Heart right ventricle (tissue), 16 donors: ENCODE measurements around the gene SULF2. TPM values are rescaled to one million over a fixed set of nuclear protein-coding genes. Genes with fewer than 3 reads are reported as not detected.

Experiments used
- ATAC-seq, 8 donors: fragments of 200-7000 bp; cut with Tn5 transposase; one replicate each; pipeline ENCODE4 v1.9.1; 2020; ENCODE audit warnings: mild to moderate bottlenecking in 8 of 8, moderate library complexity in 8 of 8, moderate number of reproducible peaks in 1 of 8
- DNase-seq, 2 donors: peaks; one replicate each; pipeline ENCODE4 v3.0.0-alpha.2; 2020
- H3K27ac ChIP-seq, 10 donors: fragments of 200-600 bp; sonication (generic) in 2 of 10; one replicate each; pipeline versions ENCODE4 v1.5.0 to v1.8.0; 2020 to 2022; ENCODE audit warnings: mild to moderate bottlenecking in 3 of 10
- H3K27me3 ChIP-seq, 7 donors: fragments of 200-600 bp; one replicate each; pipeline ENCODE4 v1.8.0; 2021 to 2022; ENCODE audit warnings: mild to moderate bottlenecking in 2 of 7
- H3K36me3 ChIP-seq, 9 donors: fragments of 200-600 bp; sonication (generic) in 1 of 9; one replicate each; pipeline versions ENCODE4 v1.5.0 to v1.8.0; 2020 to 2022; ENCODE audit warnings: mild to moderate bottlenecking in 2 of 9
- H3K4me1 ChIP-seq, 9 donors: fragments of 200-600 bp; sonication (generic) in 1 of 9; one replicate each; pipeline versions ENCODE4 v1.5.0 to v1.8.0; 2020 to 2022; ENCODE audit warnings: mild to moderate bottlenecking in 4 of 9
- H3K4me3 ChIP-seq, 10 donors: fragments of 200-600 bp; sonication (generic) in 2 of 10; one replicate each; pipeline versions ENCODE4 v1.5.0 to v1.8.0; 2020 to 2022; ENCODE audit warnings: mild to moderate bottlenecking in 7 of 10, moderate library complexity in 2 of 10
- H3K9me3 ChIP-seq, 11 donors: fragments of 200-600 bp in 10 of 11; sonication (generic) in 2 of 11; one replicate each; pipeline versions ENCODE4 v1.5.0 to v1.8.0; 2013 to 2022; ENCODE audit warnings: mild to moderate bottlenecking in 2 of 11, control low read depth in 1 of 11, moderate library complexity in 1 of 11
- CTCF ChIP-seq, 9 donors: fragments of 200-600 bp; sonication (generic) in 2 of 9; IDR thresholded peaks; one replicate each; pipeline versions ENCODE4 v1.5.0 to v1.8.0; 2021 to 2022; ENCODE audit warnings: antibody characterized with exemption in 9 of 9, mild to moderate bottlenecking in 5 of 9, moderate library complexity in 1 of 9
- WGBS, 2 donors: extraction: QIAGEN DNeasy Blood & Tissue Kit; methylation state at CpG; one replicate each; pipeline ENCODE4 v1.1.7; 2013; ENCODE audit warnings: inconsistent platforms in 1 of 2; 5-methylcytosine and 5-hydroxymethylcytosine counted together
- intact Hi-C, 10 donors: fragments of 100-400 bp; cut with DNase I; formaldehyde crosslinking; loops; one replicate each; pipeline versions ENCODE4 v1.11.1 to v1.14.2; 2022
- polyA plus RNA-seq, 2 donors: library from polyadenylated mRNA; stranded (reverse); fragments of 200-250 nt; gene quantifications; one replicate each; pipeline ENCODE4 v1.2.3, GENCODE V29; 2013
- total RNA-seq, 10 donors: library from RNA; stranded (reverse); fragmentation: NEBNext Ultra II Directional in 3 of 10; extraction: Animal tissue kit (Norgen Biotek cat#: 25700) in 3 of 10; gene quantifications; one replicate each; pipeline versions ENCODE4 v1.2.1 to v1.2.4, GENCODE V29; 2021 to 2023
- donor health status: Arrhythmogenic right ventricular cardiomyopathy.
- donor health status: ischemic (EF 13 %, LVEDD 7.1; RV severe dilation, severe dysfunction).
- donor health status: healthy with polysubstance abuse.
- donor health status: DM: no; HTN: yes; CAD: no.
- donor health status: DM: no; HTN: no; CAD: no.
- donor health status: ischemic (EF 25% LVEDD 6.9; RV normal size, moderate dysfunction).
- donor health status: ischemic (EF 25% LVEDD 5.7; RV mildly dilated, moderate dysfunction).
- donor health status: healthy.
- donor health status: DM: yes; HTN: yes; CAD: no.
- donor health status: Ischemic cardiomyopathy.
- donor health status: ischemic (EF 35%, LVEDD 5.7; RV mildly dilated, moderate dysfunction).
- donor health status: nonischemic (EF 11% LVEDD 7.7; RV severe dilation, severe dysfunction).
- donor health status: DM: yes; HTN: yes; CAD: no.
- donor health status: PGD.
- donor health status: ischemic (EF 29% LVEDD 5.4; RV normal size, mild dysfunction).
- donor health status: nonischemic (EF 23%, LVEDD 6.1; RV moderate dilation, normal function).

Gene SULF2
- total and polyA plus RNA-seq, 12 donors: 16.7 to 40.6 (median 26.4) TPM

GRCh38 chr20:47784599-47785310 lies 526 bp downstream of the SULF2 start:
- peak; percentile 37 to 51 for DNase-seq
- intact Hi-C loops: loop anchor here in 9 of 10 donors (5.0 to 10.0 kb wide), 10 partner anchors 57 to 838 kb away; no protein-coding TSS in a partner anchor
- Histone ChIP-seq H3K4me3 (peak overlapping the region; percentile 32 to 78 (median 67)), H3K36me3 (no peaks in the 10 kb centered on the region), H3K9me3 (no peaks in the 10 kb centered on the region), H3K27me3 (peaks cover 0 to 64% (median 10%) of the 10 kb centered on the region in 7 donors), H3K4me1 (peaks cover 0 to 52% (median 21%) of the 10 kb centered on the region in 9 donors), H3K27ac (peak overlapping the region; percentile 3 to 87 (median 80))
- WGBS, 2 donors: 1% methylated on average over 48 to 69 of the region's 69 CpGs
- ATAC-seq: peak; percentile 17 to 68 (median 34)
- TF ChIP-seq CTCF (IDR thresholded peaks at IDR 0.05): peak in 4 of 9 donors; percentile 16 to 22 (median 17)

GRCh38 chr20:47783828-47784598 lies 1.3 kb downstream of the SULF2 start:
- no peaks in the 10 kb centered on the region for H3K36me3 ChIP-seq
- 48 to 51% methylated on average over 23 of the region's 23 CpGs for WGBS, 2 donors
- no peak for TF ChIP-seq CTCF (IDR thresholded peaks at IDR 0.05)
- intact Hi-C loops: loop anchor here (2.0 to 10.0 kb wide), 11 partner anchors 57 to 838 kb away; no protein-coding TSS in a partner anchor
- ATAC-seq (no peak), DNase-seq (no peak)
- H3K4me3 ChIP-seq: peak overlapping the region; percentile 32 to 78 (median 67)
- H3K27ac ChIP-seq: peak overlapping the region in 8 of 10 donors; percentile 3 to 87 (median 82)
- H3K9me3 ChIP-seq: no peaks in the 10 kb centered on the region
- peaks cover 0 to 55% (median 21%) of the 10 kb centered on the region in 9 donors for H3K4me1 ChIP-seq
- H3K27me3 ChIP-seq: peaks cover 0 to 64% (median 10%) of the 10 kb centered on the region in 7 donors

- DNase-seq (no peak), ATAC-seq (no peak)
- Histone ChIP-seq H3K9me3 (no peaks in the 10 kb centered on the region), H3K4me3 (peak overlapping the region in 1 of 10 donors; percentile 78), H3K27ac (no peak overlapping the region), H3K4me1 (peaks cover 0 to 65% (median 28%) of the 10 kb centered on the region in 9 donors), H3K36me3 (no peaks in the 10 kb centered on the region), H3K27me3 (peaks cover 0 to 55% (median 10%) of the 10 kb centered on the region in 7 donors)
- peak in 4 of 9 donors; percentile 12 to 42 (median 19) for TF ChIP-seq CTCF (IDR thresholded peaks at IDR 0.05)
- 94 to 96% methylated on average over 2 of the region's 2 CpGs for WGBS, 2 donors
- intact Hi-C loops: loop anchor here (2.0 to 10.0 kb wide), 11 partner anchors 56 to 839 kb away; no protein-coding TSS in a partner anchor
Observed at GRCh38 chr20:47782920-47783552, 2.2 kb downstream of the SULF2 start.

GRCh38 chr20:47782076-47782475 lies 3.2 kb downstream of the SULF2 start:
- 88 to 93% methylated on average over 7 of the region's 7 CpGs for WGBS, 2 donors
- H3K4me1 ChIP-seq: peaks cover 0 to 64% (median 28%) of the 10 kb centered on the region in 9 donors

More at GRCh38 chr20:47782076-47782475, 3.2 kb downstream of the SULF2 start:
- H3K4me3 ChIP-seq: no peak overlapping the region
- H3K9me3 ChIP-seq: peaks cover 0 to 6% (median 0%) of the 10 kb centered on the region in 11 donors
- TF ChIP-seq CTCF (IDR thresholded peaks at IDR 0.05): no peak
- ATAC-seq: no peak
- no peak for DNase-seq
- intact Hi-C loops: loop anchor here (2.0 to 10.0 kb wide), 11 partner anchors 55 to 840 kb away; no protein-coding TSS in a partner anchor
- no peaks in the 10 kb centered on the region for H3K36me3 ChIP-seq
- H3K27me3 ChIP-seq: peaks cover 0 to 46% (median 10%) of the 10 kb centered on the region in 7 donors
- no peak overlapping the region for H3K27ac ChIP-seq
